DND-41 (cell line): ENCODE measurements around the gene HELZ2.

Source experiments
- ATAC-seq: fragments of 200-7000 bp; cut with Tn5 transposase; 3 replicates; pipeline ENCODE4 v1.9.1; 2021; ENCODE audit warnings: low read depth; ENCODE audit not compliant: insufficient read depth
- DNase-seq: peaks from one replicate; pipeline ENCODE4 v3.0.0-alpha.2; 2020
- H2AFZ ChIP-seq: 2 replicates; pipeline ENCODE4 v1.6.0; 2012; ENCODE audit warnings: low read depth, low read length
- H3K27ac ChIP-seq: 2 replicates; pipeline ENCODE4 v1.5.1; 2012; ENCODE audit warnings: low read length, inconsistent platforms
- H3K27me3 ChIP-seq: fragments of 200-600 bp; sonication (generic); 2 replicates; pipeline ENCODE4 v1.6.0; 2012; ENCODE audit warnings: low read length, mild to moderate bottlenecking, inconsistent platforms; ENCODE audit not compliant: insufficient read depth, poor library complexity
- H3K36me3 ChIP-seq: 2 replicates; pipeline ENCODE4 v1.5.1; 2012; ENCODE audit warnings: low read length, inconsistent platforms; ENCODE audit not compliant: insufficient read depth
- H3K4me1 ChIP-seq: 2 replicates; pipeline ENCODE4 v1.5.1; 2012; ENCODE audit warnings: mild to moderate bottlenecking, low read length; ENCODE audit not compliant: insufficient read depth
- H3K4me2 ChIP-seq: 2 replicates; pipeline ENCODE4 v1.6.0; 2012; ENCODE audit warnings: mild to moderate bottlenecking, moderate library complexity, low read length, inconsistent platforms; ENCODE audit not compliant: insufficient read depth
- H3K4me3 ChIP-seq, 2 experiments: fragments of 200-600 bp in 1 of 2; shearing (Covaris generic) in 1 of 2; 2 replicates each; pipeline ENCODE4 v1.5.1; 2012 to 2016; ENCODE audit warnings: inconsistent platforms in 2 of 2, low read length in 2 of 2, mild to moderate bottlenecking in 2 of 2, low read depth in 1 of 2, moderate library complexity in 1 of 2
- H3K79me2 ChIP-seq: 2 replicates; pipeline ENCODE4 v1.6.0; 2012; ENCODE audit warnings: low read length, inconsistent platforms; ENCODE audit not compliant: insufficient read depth
- H3K9ac ChIP-seq: 2 replicates; pipeline ENCODE4 v1.6.0; 2012; ENCODE audit warnings: low read depth, mild to moderate bottlenecking, inconsistent platforms, low read length, moderate library complexity
- H3K9me3 ChIP-seq: 2 replicates; pipeline ENCODE4 v1.5.1; 2012; ENCODE audit warnings: low read length, moderate library complexity, mild to moderate bottlenecking, inconsistent platforms; ENCODE audit not compliant: insufficient read depth, severe bottlenecking
- H4K20me1 ChIP-seq: 2 replicates; pipeline ENCODE4 v1.6.0; 2012; ENCODE audit warnings: low read length; ENCODE audit not compliant: insufficient read depth
- CTCF ChIP-seq: IDR thresholded peaks from 2 replicates; pipeline ENCODE4 v1.5.1; 2012; ENCODE audit warnings: borderline replicate concordance, low read length, moderate library complexity, mild to moderate bottlenecking; ENCODE audit not compliant: poor library complexity, severe bottlenecking; ENCODE audit errors: extremely low read depth
- EZH2 ChIP-seq: IDR thresholded peaks from 3 replicates; pipeline ENCODE4 v1.6.1; 2012; ENCODE audit warnings: borderline replicate concordance, low read depth, mild to moderate bottlenecking, moderate library complexity, low read length, inconsistent platforms; ENCODE audit not compliant: severe bottlenecking

Gene HELZ2

GRCh38 chr20:63527184-63527583 is 46.9 kb downstream of the HELZ2 start:
- Histone ChIP-seq H3K27ac (no peak overlapping the region), H4K20me1 (peaks cover 27% of the 10 kb centered on the region), H3K27me3 (no peaks in the 10 kb centered on the region), H3K79me2 (no peaks in the 10 kb centered on the region), H2AFZ (no peak overlapping the region), H3K36me3 (peaks cover 15% of the 10 kb centered on the region), H3K9me3 (peaks cover 5% of the 10 kb centered on the region), H3K4me2 (no peak overlapping the region), H3K9ac (no peak overlapping the region), H3K4me3 (no peak overlapping the region), H3K4me1 (peaks cover 4% of the 10 kb centered on the region)
- DNase-seq (no peak), ATAC-seq (no peak)
- TF ChIP-seq CTCF (no peak), EZH2 (no peak)

GRCh38 chr20:63525971-63526370 is 48.1 kb downstream of the HELZ2 start:
- H3K9ac ChIP-seq, result no peak overlapping the region
- peaks cover 8% of the 10 kb centered on the region for H3K79me2 ChIP-seq
- DNase-seq (no peak), ATAC-seq (no peak)
- peaks cover 5% of the 10 kb centered on the region for H3K9me3 ChIP-seq
- no peak overlapping the region for H3K4me2 ChIP-seq
- H3K4me3 ChIP-seq, result no peak overlapping the region
- H3K4me1 ChIP-seq, result peaks cover 15% of the 10 kb centered on the region
- H3K27ac ChIP-seq, result no peak overlapping the region
- H4K20me1 ChIP-seq, result peaks cover 35% of the 10 kb centered on the region
- no peak for TF ChIP-seq EZH2
- no peak for TF ChIP-seq CTCF
- H3K27me3 ChIP-seq, result no peaks in the 10 kb centered on the region
- no peak overlapping the region for H2AFZ ChIP-seq
- peaks cover 25% of the 10 kb centered on the region for H3K36me3 ChIP-seq

- Histone ChIP-seq H3K27me3 (peaks cover under 1% of the 10 kb centered on the region), H3K9me3 (peaks cover 5% of the 10 kb centered on the region), H2AFZ (no peak overlapping the region), H3K9ac (no peak overlapping the region), H3K4me1 (peaks cover 18% of the 10 kb centered on the region), H3K27ac (no peak overlapping the region), H3K36me3 (peaks cover 25% of the 10 kb centered on the region), H3K4me3 (no peak overlapping the region), H3K79me2 (peaks cover 11% of the 10 kb centered on the region), H3K4me2 (no peak overlapping the region), H4K20me1 (peaks cover 35% of the 10 kb centered on the region)
- no peak for ATAC-seq
- no peak for DNase-seq
- TF ChIP-seq CTCF (no peak), EZH2 (no peak)
Observed at GRCh38 chr20:63525185-63525584, 48.9 kb downstream of the HELZ2 start.
